ENCODE data around the gene NINJ1.

The NINJ1 gene

GRCh38 chr9:93096131-93096802, 37.8 kb downstream of the NINJ1 start, which contains the start of gene CARD19:
CARD19 (plus strand) TSS chr9:93096217; CDS start chr9:93096346, 129 bp downstream.
- peak within 1 kb of the TSS; percentile 71 to 87 (median 83) for H3K4me3 ChIP-seq (ENCODE audit: low read depth in 1 of 5, low read length in 5 of 5)
- peaks cover 10 to 69% (median 60%) of the 10 kb centered on the region in 5 donors for H3K4me1 ChIP-seq (ENCODE audit: control insufficient read depth in 5 of 5, insufficient read depth in 5 of 5, low read length in 5 of 5)

GRCh38 chr9:93095205-93096130, 38.6 kb downstream of the NINJ1 start:
- peaks cover 10 to 69% (median 60%) of the 10 kb centered on the region in 5 donors for H3K4me1 ChIP-seq (ENCODE audit: control insufficient read depth in 5 of 5, insufficient read depth in 5 of 5, low read length in 5 of 5)

More at GRCh38 chr9:93096131-93096802, 37.8 kb downstream of the NINJ1 start, which contains the start of gene CARD19:
- peaks cover 0 to 7% (median 5%) of the 10 kb centered on the region in 5 donors for H3K9me3 ChIP-seq (ENCODE audit: control insufficient read depth in 5 of 5, low read length in 5 of 5)
- no peaks in the 10 kb centered on the region for H3K36me3 ChIP-seq (ENCODE audit: control insufficient read depth in 5 of 5, insufficient read depth in 5 of 5, low read length in 5 of 5)
- no peaks in the 10 kb centered on the region for H3K27me3 ChIP-seq (ENCODE audit: control insufficient read depth in 5 of 5, insufficient read depth in 4 of 5, low read length in 5 of 5)
- peak within 1 kb of the TSS; percentile 63 to 84 (median 80) for H3K9ac ChIP-seq (ENCODE audit: low read length in 5 of 5)
- peak within 1 kb of the TSS; percentile 95 for H3K27ac ChIP-seq (ENCODE audit: low read depth, low read length)

GRCh38 chr9:93094658-93095204, 39.3 kb downstream of the NINJ1 start:
- Histone ChIP-seq H3K4me3 (ENCODE audit: low read depth in 1 of 5, low read length in 5 of 5) (peak overlapping the region; percentile 46 to 70 (median 65)), H3K27ac (ENCODE audit: low read depth, low read length) (peak overlapping the region; percentile 95), H3K36me3 (ENCODE audit: control insufficient read depth in 5 of 5, insufficient read depth in 5 of 5, low read length in 5 of 5) (no peaks in the 10 kb centered on the region), H3K9me3 (ENCODE audit: control insufficient read depth in 5 of 5, low read length in 5 of 5) (peaks cover 0 to 10% (median 5%) of the 10 kb centered on the region in 5 donors), H3K9ac (ENCODE audit: low read length in 5 of 5) (peak overlapping the region; percentile 63 to 82 (median 76)), H3K27me3 (ENCODE audit: control insufficient read depth in 5 of 5, insufficient read depth in 4 of 5, low read length in 5 of 5) (no peaks in the 10 kb centered on the region), H3K4me1 (ENCODE audit: control insufficient read depth in 5 of 5, insufficient read depth in 5 of 5, low read length in 5 of 5) (peaks cover 10 to 66% (median 58%) of the 10 kb centered on the region in 5 donors)

More at GRCh38 chr9:93095205-93096130, 38.6 kb downstream of the NINJ1 start:
- peak overlapping the region; percentile 63 to 82 (median 76) for H3K9ac ChIP-seq (ENCODE audit: low read length in 5 of 5)
- no peaks in the 10 kb centered on the region for H3K36me3 ChIP-seq (ENCODE audit: control insufficient read depth in 5 of 5, insufficient read depth in 5 of 5, low read length in 5 of 5)
- H3K27ac ChIP-seq (ENCODE audit: low read depth, low read length) = peak overlapping the region; percentile 95
- H3K9me3 ChIP-seq (ENCODE audit: control insufficient read depth in 5 of 5, low read length in 5 of 5) = peaks cover 0 to 10% (median 5%) of the 10 kb centered on the region in 5 donors
- H3K4me3 ChIP-seq (ENCODE audit: low read depth in 1 of 5, low read length in 5 of 5) = peak overlapping the region; percentile 46 to 70 (median 65)
- H3K27me3 ChIP-seq (ENCODE audit: control insufficient read depth in 5 of 5, insufficient read depth in 4 of 5, low read length in 5 of 5) = no peaks in the 10 kb centered on the region

- Histone ChIP-seq H3K36me3 (ENCODE audit: control insufficient read depth in 5 of 5, insufficient read depth in 5 of 5, low read length in 5 of 5) (no peaks in the 10 kb centered on the region), H3K4me3 (ENCODE audit: low read depth in 1 of 5, low read length in 5 of 5) (no peak overlapping the region), H3K9ac (ENCODE audit: low read length in 5 of 5) (peak overlapping the region in 1 of 5 donors; percentile 76), H3K27ac (ENCODE audit: low read depth, low read length) (peak overlapping the region; percentile 95), H3K27me3 (ENCODE audit: control insufficient read depth in 5 of 5, insufficient read depth in 4 of 5, low read length in 5 of 5) (no peaks in the 10 kb centered on the region), H3K9me3 (ENCODE audit: control insufficient read depth in 5 of 5, low read length in 5 of 5) (peaks cover 0 to 10% (median 5%) of the 10 kb centered on the region in 5 donors), H3K4me1 (ENCODE audit: control insufficient read depth in 5 of 5, insufficient read depth in 5 of 5, low read length in 5 of 5) (peaks cover 10 to 59% (median 51%) of the 10 kb centered on the region in 5 donors)
Measured at GRCh38 chr9:93093877-93094657, 40.0 kb downstream of the NINJ1 start.

GRCh38 chr9:93093127-93093876, 40.7 kb downstream of the NINJ1 start:
- Histone ChIP-seq H3K9me3 (ENCODE audit: control insufficient read depth in 5 of 5, low read length in 5 of 5) (peaks cover 0 to 10% (median 5%) of the 10 kb centered on the region in 5 donors), H3K27ac (ENCODE audit: low read depth, low read length) (peak overlapping the region; percentile 95), H3K9ac (ENCODE audit: low read length in 5 of 5) (peak overlapping the region in 1 of 5 donors; percentile 25), H3K27me3 (ENCODE audit: control insufficient read depth in 5 of 5, insufficient read depth in 4 of 5, low read length in 5 of 5) (no peaks in the 10 kb centered on the region), H3K4me3 (ENCODE audit: low read depth in 1 of 5, low read length in 5 of 5) (no peak overlapping the region), H3K4me1 (ENCODE audit: control insufficient read depth in 5 of 5, insufficient read depth in 5 of 5, low read length in 5 of 5) (peaks cover 10 to 51% (median 43%) of the 10 kb centered on the region in 5 donors), H3K36me3 (ENCODE audit: control insufficient read depth in 5 of 5, insufficient read depth in 5 of 5, low read length in 5 of 5) (no peaks in the 10 kb centered on the region)

- Histone ChIP-seq H3K4me1 (ENCODE audit: control insufficient read depth in 5 of 5, insufficient read depth in 5 of 5, low read length in 5 of 5) (peaks cover 8 to 43% (median 35%) of the 10 kb centered on the region in 5 donors), H3K27ac (ENCODE audit: low read depth, low read length) (no peak overlapping the region), H3K9me3 (ENCODE audit: control insufficient read depth in 5 of 5, low read length in 5 of 5) (peaks cover 0 to 10% (median 5%) of the 10 kb centered on the region in 5 donors), H3K27me3 (ENCODE audit: control insufficient read depth in 5 of 5, insufficient read depth in 4 of 5, low read length in 5 of 5) (no peaks in the 10 kb centered on the region), H3K9ac (ENCODE audit: low read length in 5 of 5) (no peak overlapping the region), H3K4me3 (ENCODE audit: low read depth in 1 of 5, low read length in 5 of 5) (no peak overlapping the region), H3K36me3 (ENCODE audit: control insufficient read depth in 5 of 5, insufficient read depth in 5 of 5, low read length in 5 of 5) (no peaks in the 10 kb centered on the region)
Measured at GRCh38 chr9:93092251-93092991, 41.6 kb downstream of the NINJ1 start.

- Histone ChIP-seq H3K4me3 (ENCODE audit: low read depth in 1 of 5, low read length in 5 of 5) (no peak overlapping the region), H3K4me1 (ENCODE audit: control insufficient read depth in 5 of 5, insufficient read depth in 5 of 5, low read length in 5 of 5) (peaks cover 2 to 34% (median 26%) of the 10 kb centered on the region in 5 donors), H3K9ac (ENCODE audit: low read length in 5 of 5) (no peak overlapping the region)
Measured at GRCh38 chr9:93091453-93092081, 42.5 kb downstream of the NINJ1 start.

GRCh38 chr9:93091056-93091452, 43.0 kb downstream of the NINJ1 start:
- Histone ChIP-seq H3K27me3 (ENCODE audit: control insufficient read depth in 5 of 5, insufficient read depth in 4 of 5, low read length in 5 of 5) (no peaks in the 10 kb centered on the region), H3K4me1 (ENCODE audit: control insufficient read depth in 5 of 5, insufficient read depth in 5 of 5, low read length in 5 of 5) (peaks cover 2 to 31% (median 24%) of the 10 kb centered on the region in 5 donors), H3K9me3 (ENCODE audit: control insufficient read depth in 5 of 5, low read length in 5 of 5) (peaks cover 0 to 10% (median 5%) of the 10 kb centered on the region in 5 donors), H3K27ac (ENCODE audit: low read depth, low read length) (no peak overlapping the region), H3K4me3 (ENCODE audit: low read depth in 1 of 5, low read length in 5 of 5) (no peak overlapping the region), H3K36me3 (ENCODE audit: control insufficient read depth in 5 of 5, insufficient read depth in 5 of 5, low read length in 5 of 5) (no peaks in the 10 kb centered on the region), H3K9ac (ENCODE audit: low read length in 5 of 5) (no peak overlapping the region)

More at GRCh38 chr9:93091453-93092081, 42.5 kb downstream of the NINJ1 start:
- no peak overlapping the region for H3K27ac ChIP-seq (ENCODE audit: low read depth, low read length)
- H3K36me3 ChIP-seq (ENCODE audit: control insufficient read depth in 5 of 5, insufficient read depth in 5 of 5, low read length in 5 of 5) = no peaks in the 10 kb centered on the region
- H3K27me3 ChIP-seq (ENCODE audit: control insufficient read depth in 5 of 5, insufficient read depth in 4 of 5, low read length in 5 of 5) = no peaks in the 10 kb centered on the region
- peaks cover 0 to 10% (median 5%) of the 10 kb centered on the region in 5 donors for H3K9me3 ChIP-seq (ENCODE audit: control insufficient read depth in 5 of 5, low read length in 5 of 5)
